ENCODE results near the gene REC114.
"Not testable (repeated sequence)": the region's sequence is repeated elsewhere in the genome, so short reads cannot be mapped to it uniquely, and the experiment has no call there.

REC114 gene

GRCh38 chr15:73538563-73539211 is 95.7 kb downstream of the REC114 start:
- no peak for FAIRE-seq

GRCh38 chr15:73539212-73540128 is 96.5 kb downstream of the REC114 start:
- no peak for FAIRE-seq

GRCh38 chr15:73540161-73540560 is 97.2 kb downstream of the REC114 start:
- no peak for FAIRE-seq

- no peak for FAIRE-seq
Measured at GRCh38 chr15:73541479-73541878, 98.5 kb downstream of the REC114 start.

- not testable (repeated sequence) for FAIRE-seq
Measured at GRCh38 chr15:73548925-73549324, 106.0 kb downstream of the REC114 start.

GRCh38 chr15:73550190-73550589 is 107.2 kb downstream of the REC114 start:
- no peak for FAIRE-seq

- FAIRE-seq, result no peak
Measured at GRCh38 chr15:73555080-73555479, 112.1 kb downstream of the REC114 start.

- no peak for FAIRE-seq
Measured at GRCh38 chr15:73558529-73558928, 115.6 kb downstream of the REC114 start.

GRCh38 chr15:73560501-73561117 is 117.6 kb downstream of the REC114 start:
- peak; percentile 84 for FAIRE-seq

GRCh38 chr15:73564255-73564654 is 121.3 kb downstream of the REC114 start:
- no peak for FAIRE-seq

GRCh38 chr15:73567020-73567419 is 124.1 kb downstream of the REC114 start:
- no peak for FAIRE-seq

- no peak for FAIRE-seq
Measured at GRCh38 chr15:73568564-73569280, 125.8 kb downstream of the REC114 start.

- no peak for FAIRE-seq
Measured at GRCh38 chr15:73569361-73569760, 126.4 kb downstream of the REC114 start.

GRCh38 chr15:73570355-73571032 is 127.5 kb downstream of the REC114 start:
- FAIRE-seq, result no peak

GRCh38 chr15:73571346-73571745 is 128.4 kb downstream of the REC114 start:
- no peak for FAIRE-seq

GRCh38 chr15:73572296-73572695 is 129.3 kb downstream of the REC114 start:
- no peak for FAIRE-seq

- no peak for FAIRE-seq
Measured at GRCh38 chr15:73573037-73573436, 130.1 kb downstream of the REC114 start.

- no peak for FAIRE-seq
Measured at GRCh38 chr15:73573572-73573971, 130.6 kb downstream of the REC114 start.

- no peak for FAIRE-seq
Measured at GRCh38 chr15:73575636-73576247, 132.8 kb downstream of the REC114 start.

- FAIRE-seq, result not testable (repeated sequence)
Measured at GRCh38 chr15:73577593-73577992, 134.6 kb downstream of the REC114 start.

GRCh38 chr15:73578026-73578425 is 135.1 kb downstream of the REC114 start:
- FAIRE-seq, result no peak

GRCh38 chr15:73582851-73583379 is 140.0 kb downstream of the REC114 start:
- FAIRE-seq, result no peak

All from TTC549 (cell line).